Activated CD4-positive, alpha-beta T cell treated with anti-CD3 and anti-CD28 coated beads, Interleukin-2, Interleukin-4, amounts not matched to agents 100 ng/mL and 50 ng/mL, durations not matched to agents 16 hours and 8 hours (primary cell): ENCODE results near the gene VWA2.

Source experiments
- DNase-seq: peaks from one replicate; pipeline ENCODE4 v3.0.0-alpha.2; 2020; ENCODE audit warnings: low spot score

VWA2 gene

GRCh38 chr10:114246679-114247305, 7.7 kb downstream of the VWA2 start:
- DNase-seq, result no peak

DNA sequence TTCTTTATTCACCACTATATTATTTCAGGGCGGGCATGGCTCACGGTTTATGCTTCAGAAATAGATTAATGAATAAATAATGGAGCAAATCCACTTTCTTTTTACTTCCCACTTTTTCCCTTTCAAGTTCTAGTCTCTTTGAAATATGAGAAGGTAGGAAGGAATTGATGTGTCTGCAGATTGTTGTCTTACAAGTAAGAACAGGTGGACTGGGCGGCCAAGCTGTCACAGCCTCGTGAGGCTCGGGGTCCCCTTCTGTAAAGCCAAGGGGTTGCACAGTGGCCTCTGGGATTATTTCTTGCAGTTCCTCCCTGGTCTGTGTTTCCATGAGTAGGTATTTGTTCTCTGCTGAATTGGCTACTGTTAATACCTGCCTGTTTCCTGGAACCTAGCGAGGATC, 11.2 kb downstream of the VWA2 start:
- DNase-seq, result no peak

DNA sequence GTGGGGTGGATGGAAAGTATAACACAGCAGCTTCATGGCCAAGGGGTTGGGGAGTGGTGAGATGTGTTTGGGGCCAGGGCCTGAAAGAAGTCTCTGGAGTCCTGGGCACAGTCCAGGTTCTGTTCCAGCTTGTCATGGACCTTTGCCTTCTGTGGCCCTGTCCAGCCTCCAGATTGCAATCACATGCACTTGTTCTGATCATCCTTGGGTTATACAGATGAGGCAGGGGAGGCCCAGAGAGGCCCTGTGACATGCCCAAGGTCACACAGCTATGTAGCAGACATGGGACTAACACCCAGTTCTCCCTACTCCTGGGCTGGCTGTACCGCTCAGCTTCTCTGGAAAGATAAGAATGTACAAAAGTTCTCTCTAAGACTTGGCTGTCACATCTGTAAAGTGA, 11.7 kb downstream of the VWA2 start:
- DNase-seq, result no peak

DNA sequence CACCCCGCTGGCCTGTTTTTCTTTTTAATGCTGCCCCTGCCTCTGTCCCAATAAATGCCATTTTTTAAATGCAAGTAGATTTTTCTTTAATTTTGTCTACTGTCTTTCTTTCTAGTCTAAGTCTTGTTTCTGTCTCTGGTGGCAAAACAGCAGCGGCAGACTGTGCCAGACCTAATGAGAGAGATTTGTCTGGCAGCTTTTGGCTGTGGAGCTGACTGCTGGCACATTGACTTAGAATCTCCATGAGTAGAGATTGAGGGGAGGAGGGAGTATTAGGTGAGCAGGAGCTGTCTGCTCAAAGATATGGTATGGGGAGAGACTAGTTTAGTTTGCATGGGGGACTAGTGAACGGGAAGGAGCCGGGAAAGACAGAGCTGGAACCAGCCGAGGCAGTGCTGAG, 13.0 kb downstream of the VWA2 start:
- DNase-seq, result no peak

- DNase-seq, result no peak
Measured at GRCh38 chr10:114252883-114253282, 13.8 kb downstream of the VWA2 start.

- DNase-seq, result no peak
Measured at GRCh38 chr10:114255227-114255626, 16.2 kb downstream of the VWA2 start.

GRCh38 chr10:114256008-114256765, 17.1 kb downstream of the VWA2 start:
- DNase-seq, result no peak

- no peak for DNase-seq
Measured at GRCh38 chr10:114256822-114257221, 17.8 kb downstream of the VWA2 start.

- DNase-seq, result no peak
Measured at GRCh38 chr10:114257498-114257897, 18.4 kb downstream of the VWA2 start.

GRCh38 chr10:114258274-114258840, 19.3 kb downstream of the VWA2 start:
- DNase-seq, result no peak

DNA sequence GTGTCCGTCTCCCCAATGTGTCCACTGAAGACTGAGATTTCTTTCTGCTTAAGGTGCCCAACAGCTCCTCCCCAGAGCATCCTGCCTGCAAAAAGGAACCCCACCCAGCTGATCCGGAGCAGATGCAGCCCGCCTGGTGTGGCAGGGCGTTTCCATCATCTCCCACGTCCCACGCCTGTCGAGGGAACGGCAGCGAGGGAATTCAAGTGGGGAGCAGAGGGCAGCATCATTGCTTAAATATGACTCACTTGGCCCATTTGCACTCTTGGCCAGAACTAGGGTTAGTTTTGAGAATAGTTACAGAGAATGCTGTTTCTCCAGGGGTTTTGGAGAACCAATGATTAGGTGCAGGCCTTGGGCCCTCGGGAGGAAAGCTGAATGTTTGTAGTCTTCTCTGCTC, 20.8 kb downstream of the VWA2 start:
- DNase-seq, result no peak

GRCh38 chr10:114260366-114260765, 21.3 kb downstream of the VWA2 start:
- DNase-seq, result no peak

DNA sequence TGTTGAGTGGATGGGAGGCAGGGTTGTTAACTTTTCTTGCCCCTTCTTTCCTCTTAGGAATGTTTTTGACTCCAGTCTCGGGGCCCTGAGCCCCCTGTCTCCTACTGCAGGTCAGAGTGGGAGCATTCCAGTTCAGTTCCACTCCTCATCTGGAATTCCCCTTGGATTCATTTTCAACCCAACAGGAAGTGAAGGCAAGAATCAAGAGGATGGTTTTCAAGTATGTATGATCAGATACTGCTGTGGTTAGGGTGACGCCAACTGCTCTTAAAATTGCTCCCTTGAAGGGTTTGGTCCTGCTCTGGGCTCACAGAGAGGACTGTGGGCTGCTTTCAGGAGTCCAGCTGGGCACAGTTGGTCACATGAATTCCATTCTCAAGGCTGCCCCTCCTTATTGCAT, 22.0 kb downstream of the VWA2 start:
- no peak for DNase-seq

- no peak for DNase-seq
Measured at GRCh38 chr10:114262496-114262895, 23.4 kb downstream of the VWA2 start.

DNA sequence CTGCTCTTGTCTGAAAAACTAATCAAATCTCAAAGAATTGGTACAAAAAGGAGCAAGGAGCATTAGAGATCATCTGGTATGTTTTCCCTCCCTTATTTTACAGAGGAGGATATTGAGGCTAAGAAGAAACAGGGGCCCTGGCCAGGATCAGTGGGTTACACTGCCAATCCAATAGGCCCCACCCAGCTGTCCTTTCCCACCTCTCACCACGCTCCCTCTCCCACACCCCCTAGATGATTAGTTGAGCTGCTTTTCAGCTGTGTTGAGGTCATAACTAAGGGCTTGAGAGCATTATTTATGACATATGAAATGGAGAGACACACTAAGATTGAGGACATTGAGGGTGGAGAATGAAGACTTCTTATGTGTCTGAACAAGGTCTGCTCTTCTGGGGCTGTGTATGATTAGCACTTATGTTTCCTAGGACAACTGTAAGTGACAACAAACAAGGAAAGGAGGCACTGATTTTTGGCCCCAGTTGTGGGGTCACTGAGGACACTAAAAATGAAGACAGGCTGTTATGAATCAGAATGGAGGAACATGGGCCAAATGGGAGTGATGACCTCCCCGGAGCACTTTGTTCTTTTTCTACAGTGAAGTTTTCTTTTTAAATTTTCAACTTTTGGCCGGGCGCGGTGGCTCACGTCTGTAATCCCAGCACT, 26.5 kb downstream of the VWA2 start:
- no peak for DNase-seq

DNA sequence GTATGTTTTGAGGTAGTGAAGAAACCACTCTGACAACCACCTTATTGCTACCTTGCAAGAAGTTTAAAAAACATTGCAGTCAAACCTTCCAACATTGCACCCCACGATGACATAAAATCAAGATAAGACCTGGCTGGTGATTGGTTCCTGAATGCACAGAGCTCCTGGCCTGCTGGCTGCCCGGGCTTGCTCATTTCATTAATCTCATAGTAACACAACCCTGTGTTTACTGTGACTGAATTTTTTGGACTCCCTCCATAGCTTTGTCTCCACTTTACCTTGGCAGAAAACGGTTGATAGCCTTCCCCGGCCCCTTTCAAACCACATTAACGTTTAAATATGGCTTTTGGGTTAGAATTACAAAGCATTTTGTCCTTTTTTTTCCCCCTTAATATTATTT, 27.5 kb downstream of the VWA2 start:
- no peak for DNase-seq

DNA sequence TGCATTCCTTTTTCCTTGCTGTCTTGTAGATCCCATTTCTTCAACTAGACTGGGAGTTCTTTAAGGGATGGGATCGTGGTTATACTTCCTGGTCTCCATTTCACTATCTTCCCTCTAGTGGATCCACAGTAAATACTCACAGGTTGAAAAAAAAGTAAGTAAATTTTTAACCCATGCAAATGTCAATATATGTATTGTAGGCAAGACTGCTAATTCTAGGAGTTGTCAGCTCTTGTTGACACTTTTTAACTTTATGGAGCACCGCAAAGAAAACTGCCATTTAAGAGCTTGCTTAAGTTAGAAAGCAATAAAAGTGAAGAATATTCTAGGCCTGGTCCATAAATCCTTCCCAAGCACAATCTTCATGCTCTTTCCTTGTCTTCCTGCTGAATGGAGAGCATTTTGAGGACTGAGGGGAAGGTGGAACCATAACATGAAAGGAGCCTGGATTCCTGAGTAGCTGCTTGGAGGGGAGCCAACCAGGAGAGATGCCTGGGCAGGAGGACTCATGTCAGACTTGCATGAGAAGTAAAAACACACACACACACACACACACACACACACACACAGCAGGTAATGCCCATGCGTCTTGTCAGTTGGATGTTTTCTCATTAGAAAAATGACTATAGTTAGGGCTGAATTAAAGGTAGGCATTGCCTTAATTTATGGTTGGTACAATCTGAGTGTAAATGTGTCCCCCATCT, 32.2 kb downstream of the VWA2 start:
- DNase-seq, result no peak

- no peak for DNase-seq
Measured at GRCh38 chr10:114271779-114272167, 32.7 kb downstream of the VWA2 start.

DNA sequence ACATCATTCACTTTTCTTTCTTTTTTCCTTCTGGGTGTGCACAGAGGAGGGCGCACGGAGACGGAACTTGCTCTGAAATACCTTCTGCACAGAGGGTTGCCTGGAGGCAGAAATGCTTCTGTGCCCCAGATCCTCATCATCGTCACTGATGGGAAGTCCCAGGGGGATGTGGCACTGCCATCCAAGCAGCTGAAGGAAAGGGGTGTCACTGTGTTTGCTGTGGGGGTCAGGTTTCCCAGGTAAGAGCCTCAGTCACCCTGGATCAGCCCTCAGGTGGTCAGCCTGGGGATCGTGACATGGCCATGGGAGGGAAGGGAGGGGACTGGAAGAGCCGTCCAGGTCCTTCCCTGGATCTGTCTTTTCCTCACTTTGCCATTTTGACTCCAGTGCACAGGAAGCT, 33.6 kb downstream of the VWA2 start:
- no peak for DNase-seq

GRCh38 chr10:114273910-114274309, 34.9 kb downstream of the VWA2 start:
- no peak for DNase-seq

GRCh38 chr10:114274616-114275453, 35.8 kb downstream of the VWA2 start:
- no peak for DNase-seq

GRCh38 chr10:114276066-114276465, 37.0 kb downstream of the VWA2 start:
- DNase-seq, result no peak
